Lower lobe of right lung (tissue), 2 donors: ENCODE data around the gene ABHD18. TPM values are rescaled to one million over a fixed set of nuclear protein-coding genes. Genes with fewer than 3 reads are reported as not detected.

Experiments
- ATAC-seq, 2 donors: fragments of 200-7000 bp; cut with Tn5 transposase; one replicate each; pipeline ENCODE4 v1.9.1; 2020 to 2022; ENCODE audit warnings: mild to moderate bottlenecking in 2 of 2, moderate library complexity in 2 of 2
- DNase-seq: peaks from one replicate; pipeline ENCODE4 v3.0.0-alpha.2; 2020
- H3K27ac ChIP-seq: fragments of 200-600 bp; one replicate; pipeline ENCODE4 v1.8.0; 2022
- H3K27me3 ChIP-seq: fragments of 200-600 bp; one replicate; pipeline ENCODE4 v1.8.0; 2022; ENCODE audit warnings: low read depth
- H3K36me3 ChIP-seq: fragments of 200-600 bp; one replicate; pipeline ENCODE4 v1.8.0; 2022; ENCODE audit warnings: mild to moderate bottlenecking
- H3K4me1 ChIP-seq: fragments of 200-600 bp; one replicate; pipeline ENCODE4 v1.8.0; 2022
- H3K4me3 ChIP-seq: fragments of 200-600 bp; one replicate; pipeline ENCODE4 v1.8.0; 2022; ENCODE audit warnings: mild to moderate bottlenecking
- H3K9me3 ChIP-seq: fragments of 200-600 bp; one replicate; pipeline ENCODE4 v1.8.0; 2022
- intact Hi-C: fragments of 100-400 bp; cut with DNase I; formaldehyde crosslinking; loops from one replicate; pipeline ENCODE4 v1.11.0; 2022
- total RNA-seq: library from RNA; stranded (reverse); fragmentation: NEBNext Ultra II Directional; extraction: Animal tissue kit (Norgen Biotek cat#: 25700); gene quantifications from one replicate; pipeline ENCODE4 v1.2.1, GENCODE V29; 2021
- TF ChIP-seq, protein P1 (sequence below): fragments of 200-600 bp; IDR thresholded peaks from one replicate; pipeline ENCODE4 v1.8.0; 2022; ENCODE audit warnings: antibody characterized with exemption, mild to moderate bottlenecking
- donor health status: DM: no; HTN: yes; CAD: no; lungs with severe emphysema.

ABHD18 gene
- total RNA-seq, 1 donor from 2014 or later = 12.6 TPM

DNA sequence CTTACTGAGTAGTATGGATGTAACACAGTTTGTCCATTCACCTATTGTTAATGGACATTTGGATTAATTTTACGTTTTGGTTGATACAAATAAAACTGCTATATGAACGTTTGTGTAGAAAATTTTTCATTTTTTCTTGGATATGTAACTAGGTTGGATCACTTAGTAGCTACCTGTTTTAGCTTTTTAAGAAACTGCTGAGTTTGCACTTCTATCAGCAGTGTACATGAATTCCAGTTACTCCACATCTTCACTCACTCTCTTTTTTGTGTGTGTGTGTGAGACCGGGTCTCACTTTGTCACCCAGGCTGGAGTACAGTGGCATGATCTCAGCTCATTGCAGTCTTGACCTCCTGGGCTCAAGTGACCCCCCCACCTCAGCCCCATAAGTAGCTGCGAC, 111.3 kb downstream of the ABHD18 start:
- Histone ChIP-seq H3K27ac (no peak overlapping the region), H3K27me3 (no peaks in the 10 kb centered on the region), H3K36me3 (peaks cover 53% of the 10 kb centered on the region), H3K9me3 (no peaks in the 10 kb centered on the region), H3K4me3 (no peak overlapping the region), H3K4me1 (no peaks in the 10 kb centered on the region)
- DNase-seq = no peak
- TF ChIP-seq, protein P1, sequence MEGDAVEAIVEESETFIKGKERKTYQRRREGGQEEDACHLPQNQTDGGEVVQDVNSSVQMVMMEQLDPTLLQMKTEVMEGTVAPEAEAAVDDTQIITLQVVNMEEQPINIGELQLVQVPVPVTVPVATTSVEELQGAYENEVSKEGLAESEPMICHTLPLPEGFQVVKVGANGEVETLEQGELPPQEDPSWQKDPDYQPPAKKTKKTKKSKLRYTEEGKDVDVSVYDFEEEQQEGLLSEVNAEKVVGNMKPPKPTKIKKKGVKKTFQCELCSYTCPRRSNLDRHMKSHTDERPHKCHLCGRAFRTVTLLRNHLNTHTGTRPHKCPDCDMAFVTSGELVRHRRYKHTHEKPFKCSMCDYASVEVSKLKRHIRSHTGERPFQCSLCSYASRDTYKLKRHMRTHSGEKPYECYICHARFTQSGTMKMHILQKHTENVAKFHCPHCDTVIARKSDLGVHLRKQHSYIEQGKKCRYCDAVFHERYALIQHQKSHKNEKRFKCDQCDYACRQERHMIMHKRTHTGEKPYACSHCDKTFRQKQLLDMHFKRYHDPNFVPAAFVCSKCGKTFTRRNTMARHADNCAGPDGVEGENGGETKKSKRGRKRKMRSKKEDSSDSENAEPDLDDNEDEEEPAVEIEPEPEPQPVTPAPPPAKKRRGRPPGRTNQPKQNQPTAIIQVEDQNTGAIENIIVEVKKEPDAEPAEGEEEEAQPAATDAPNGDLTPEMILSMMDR = no peak
- no peak for ATAC-seq
- intact Hi-C loops = no loop called here

Other genes with a start within 250 kb of the ABHD18 start
- not detected for gene SLC25A31, start 235.0 kb upstream of the ABHD18 start, total RNA-seq
- gene HSPA4L, start 183.1 kb upstream of the ABHD18 start, total RNA-seq = 3.0 TPM
- 2.0 TPM for gene PLK4, start 84.5 kb upstream of the ABHD18 start, total RNA-seq
- 20.9 TPM for gene MFSD8, start 233 bp upstream of the ABHD18 start, total RNA-seq
- 13.2 TPM for gene LARP1B, start 95.9 kb downstream of the ABHD18 start, total RNA-seq